ENCODE measurements around the gene PLPP1. TPM values are rescaled to one million over a fixed set of nuclear protein-coding genes. Genes with fewer than 3 reads are reported as not detected.

The PLPP1 gene
- 53.0 and 61.5 TPM in 2 replicates for total RNA-seq

GRCh38 chr5:55534436-55535198, at the start of gene PLPP1:
TSS of gene PLPP1 (minus strand) at chr5:55534964. CDS start at chr5:55534629, 335 bp downstream.

Other genes starting within 250 kb of the PLPP1 start
- 38.6 and 43.3 TPM in 2 replicates for gene DHX29, start 227.3 kb downstream of the PLPP1 start, total RNA-seq
- gene MTREX, start 227.0 kb downstream of the PLPP1 start, total RNA-seq = 133 and 214 TPM in 2 replicates
- gene SLC38A9, start 177.4 kb upstream of the PLPP1 start, total RNA-seq = 27.4 and 38.7 TPM in 2 replicates
- not detected in 2 replicates for gene DDX4, start 203.1 kb upstream of the PLPP1 start, total RNA-seq